Measurements from ENCODE around the gene CCR5AS.

CCR5AS gene

GRCh38 chr3:46409739-46410489, 3.0 kb upstream of the CCR5AS start:
- Mint-ChIP-seq H3K9me3 (no peaks in the 10 kb centered on the region), H3K27me3 (ENCODE audit: low read depth) (no peaks in the 10 kb centered on the region), H3K4me1 (peaks cover 2% of the 10 kb centered on the region; the same call in 1 of the 2 replicates), H3K4me3 (no peak overlapping the region), H3K27ac (no peak overlapping the region), H3K36me3 (no peaks in the 10 kb centered on the region)
- ATAC-seq (no peak), DNase-seq (ENCODE audit: low spot score) (no peak)
- no peak for TF ChIP-seq HMGXB4 (CRISPR knock-in tag; IDR thresholded peaks at IDR 0.05)
- TF ChIP-seq ZNF138 (CRISPR knock-in tag; conservative IDR thresholded peaks at IDR 0.05): no peak
- TF ChIP-seq ZBTB21 (CRISPR knock-in tag; IDR thresholded peaks at IDR 0.05; ENCODE audit: borderline replicate concordance): no peak
- TF ChIP-seq OVOL2 (CRISPR knock-in tag; IDR thresholded peaks at IDR 0.05; ENCODE audit: borderline replicate concordance): no peak
- no peak for TF ChIP-seq NR3C1 (CRISPR knock-in tag; conservative IDR thresholded peaks at IDR 0.05; ENCODE audit: low read depth)
- TF ChIP-seq NFE2L1 (CRISPR knock-in tag; IDR thresholded peaks at IDR 0.05): no peak
- no peak for TF ChIP-seq HMGA2 (CRISPR knock-in tag; IDR thresholded peaks at IDR 0.05)
- TF ChIP-seq E2F1 (CRISPR knock-in tag; IDR thresholded peaks at IDR 0.05): no peak
- no peak for TF ChIP-seq ZNF425 (CRISPR knock-in tag; conservative IDR thresholded peaks at IDR 0.05)
- TF ChIP-seq AR (CRISPR knock-in tag; IDR thresholded peaks at IDR 0.05): no peak
- no peak for TF ChIP-seq ARID4B (CRISPR knock-in tag; IDR thresholded peaks at IDR 0.05; ENCODE audit: borderline replicate concordance)
- TF ChIP-seq ZNF263 (CRISPR knock-in tag; IDR thresholded peaks at IDR 0.05; ENCODE audit: low read depth): no peak
- TF ChIP-seq MXD4 (CRISPR knock-in tag; IDR thresholded peaks at IDR 0.05; ENCODE audit: borderline replicate concordance): no peak
- no peak for TF ChIP-seq FOXP1 (CRISPR knock-in tag; IDR thresholded peaks at IDR 0.05; ENCODE audit: borderline replicate concordance)
- TF ChIP-seq FOXK1 (CRISPR knock-in tag; IDR thresholded peaks at IDR 0.05): no peak
- TF ChIP-seq MAX (CRISPR knock-in tag; IDR thresholded peaks at IDR 0.05): no peak
- no peak for TF ChIP-seq ZNF671 (CRISPR knock-in tag; IDR thresholded peaks at IDR 0.05)
- no peak for TF ChIP-seq IRF2 (CRISPR knock-in tag; IDR thresholded peaks at IDR 0.05; ENCODE audit: borderline replicate concordance, low read depth)
- ChIA-PET POLR2A (no interaction called here), CTCF (interaction anchor here (1.3 to 1.9 kb wide), 5 partner anchors 10 to 202 kb away, joined by 3 to 9 read pairs (median 5); partner anchors contain the start of gene CCR1)
